HEK293 (cell line): ENCODE measurements around the gene PRKCZ.

Experiments used
- GFI1B ChIP-seq: fragments of 450-650 bp; formaldehyde crosslinking; IDR thresholded peaks from 2 replicates; pipeline ENCODE4 v1.5.1; 2016; ENCODE audit warnings: missing biosample characterization, missing genetic modification characterization
- MEIS1 ChIP-seq: sonication (generic); formaldehyde crosslinking; IDR thresholded peaks from 2 replicates; pipeline ENCODE4 v1.8.1; 2022; ENCODE audit warnings: missing genetic modification reagents, mild to moderate bottlenecking, borderline replicate concordance
- SETDB1 ChIP-seq: IDR thresholded peaks from one replicate; pipeline ENCODE4 v1.6.1; 2017; ENCODE audit warnings: mild to moderate bottlenecking, low read length, moderate library complexity, mixed read lengths; ENCODE audit not compliant: insufficient read length
- SP2 ChIP-seq: fragments of 450-650 bp; formaldehyde crosslinking; IDR thresholded peaks from 2 replicates; pipeline ENCODE4 v1.5.1; 2016; ENCODE audit warnings: missing biosample characterization, missing genetic modification characterization
- SP3 ChIP-seq: fragments of 450-650 bp; formaldehyde crosslinking; IDR thresholded peaks from 2 replicates; pipeline ENCODE4 v1.5.1; 2016; ENCODE audit warnings: missing biosample characterization, missing genetic modification characterization
- SP7 ChIP-seq: fragments of 450-650 bp; formaldehyde crosslinking; IDR thresholded peaks from 2 replicates; pipeline ENCODE4 v1.5.1; 2016; ENCODE audit warnings: missing biosample characterization, missing genetic modification characterization
- ZBTB21 ChIP-seq: fragments of 450-650 bp; formaldehyde crosslinking; IDR thresholded peaks from 2 replicates; pipeline ENCODE4 v1.5.1; 2017; ENCODE audit warnings: missing biosample characterization, missing genetic modification characterization
- ZBTB8A ChIP-seq: fragments of 450-650 bp; formaldehyde crosslinking; IDR thresholded peaks from 2 replicates; pipeline ENCODE4 v1.5.1; 2016; ENCODE audit warnings: missing biosample characterization, missing genetic modification characterization
- ZNF157 ChIP-seq: fragments of 450-650 bp; formaldehyde crosslinking; IDR thresholded peaks from 2 replicates; pipeline ENCODE4 v1.5.1; 2016; ENCODE audit warnings: missing biosample characterization, missing genetic modification characterization
- ZNF169 ChIP-seq: fragments of 450-650 bp; formaldehyde crosslinking; IDR thresholded peaks from 2 replicates; pipeline ENCODE4 v1.5.1; 2016; ENCODE audit warnings: missing biosample characterization, missing genetic modification characterization
- ZNF175 ChIP-seq: fragments of 450-650 bp; formaldehyde crosslinking; IDR thresholded peaks from 2 replicates; pipeline ENCODE4 v1.5.1; 2016; ENCODE audit warnings: missing biosample characterization, missing genetic modification characterization
- ZNF2 ChIP-seq: fragments of 450-650 bp; formaldehyde crosslinking; IDR thresholded peaks from 2 replicates; pipeline ENCODE4 v1.5.1; 2016; ENCODE audit warnings: missing biosample characterization, missing genetic modification characterization
- ZNF214 ChIP-seq: fragments of 450-650 bp; formaldehyde crosslinking; IDR thresholded peaks from 2 replicates; pipeline ENCODE4 v1.5.1; 2017; ENCODE audit warnings: missing biosample characterization, mild to moderate bottlenecking, missing genetic modification characterization, borderline replicate concordance
- ZNF239 ChIP-seq: fragments of 450-650 bp; formaldehyde crosslinking; IDR thresholded peaks from 2 replicates; pipeline ENCODE4 v1.5.1; 2016; ENCODE audit warnings: missing biosample characterization, missing genetic modification characterization
- ZNF248 ChIP-seq: fragments of 450-650 bp; formaldehyde crosslinking; IDR thresholded peaks from 2 replicates; pipeline ENCODE4 v1.5.1; 2017; ENCODE audit warnings: missing biosample characterization, missing genetic modification characterization
- ZNF48 ChIP-seq: fragments of 450-650 bp; formaldehyde crosslinking; IDR thresholded peaks from 2 replicates; pipeline ENCODE4 v1.5.1; 2016; ENCODE audit warnings: missing biosample characterization, missing genetic modification characterization
- ZNF518A ChIP-seq: fragments of 450-650 bp; formaldehyde crosslinking; conservative IDR thresholded peaks from 2 replicates; pipeline ENCODE4 v1.5.1; 2016; ENCODE audit warnings: low read depth, missing biosample characterization, missing genetic modification characterization
- ZNF529 ChIP-seq: fragments of 450-650 bp; formaldehyde crosslinking; IDR thresholded peaks from 2 replicates; pipeline ENCODE4 v1.5.1; 2017; ENCODE audit warnings: missing genetic modification characterization, missing biosample characterization; ENCODE audit not compliant: insufficient replicate concordance
- ZNF571 ChIP-seq: fragments of 450-650 bp; formaldehyde crosslinking; IDR thresholded peaks from 2 replicates; pipeline ENCODE4 v1.5.0; 2017; ENCODE audit warnings: missing biosample characterization, missing genetic modification characterization
- ZNF626 ChIP-seq: fragments of 450-650 bp; sonication (Bioruptor Pico); formaldehyde crosslinking; IDR thresholded peaks from 2 replicates; pipeline ENCODE4 v1.5.1; 2018; ENCODE audit warnings: missing biosample characterization, missing genetic modification characterization, inconsistent platforms
- ZNF747 ChIP-seq: fragments of 450-650 bp; formaldehyde crosslinking; IDR thresholded peaks from 2 replicates; pipeline ENCODE4 v1.5.1; 2016; ENCODE audit warnings: missing biosample characterization, missing genetic modification characterization
- ZNF785 ChIP-seq: fragments of 450-650 bp; formaldehyde crosslinking; IDR thresholded peaks from 2 replicates; pipeline ENCODE4 v1.5.1; 2016; ENCODE audit warnings: missing biosample characterization, missing genetic modification characterization
- ZSCAN16 ChIP-seq: fragments of 450-650 bp; formaldehyde crosslinking; IDR thresholded peaks from 2 replicates; pipeline ENCODE4 v1.5.1; 2016; ENCODE audit warnings: missing biosample characterization, missing genetic modification characterization
- TF ChIP-seq, protein P1 (sequence below): fragments of 450-650 bp; formaldehyde crosslinking; IDR thresholded peaks from 2 replicates; pipeline ENCODE4 v1.5.1; 2016; ENCODE audit warnings: missing biosample characterization, missing genetic modification characterization
- TF ChIP-seq, protein P2 (sequence below): fragments of 450-650 bp; formaldehyde crosslinking; IDR thresholded peaks from 2 replicates; pipeline ENCODE4 v1.5.1; 2017; ENCODE audit warnings: missing biosample characterization, missing genetic modification characterization
- TF ChIP-seq, protein P3 (sequence below): fragments of 450-650 bp; formaldehyde crosslinking; IDR thresholded peaks from 2 replicates; pipeline ENCODE4 v1.5.1; 2016; ENCODE audit warnings: missing biosample characterization, missing genetic modification characterization
- TF ChIP-seq, protein P4 (sequence below): fragments of 450-650 bp; IDR thresholded peaks from 2 replicates; pipeline ENCODE4 v1.5.1; 2018; ENCODE audit warnings: missing biosample characterization, mild to moderate bottlenecking, missing genetic modification characterization

Gene PRKCZ

DNA sequence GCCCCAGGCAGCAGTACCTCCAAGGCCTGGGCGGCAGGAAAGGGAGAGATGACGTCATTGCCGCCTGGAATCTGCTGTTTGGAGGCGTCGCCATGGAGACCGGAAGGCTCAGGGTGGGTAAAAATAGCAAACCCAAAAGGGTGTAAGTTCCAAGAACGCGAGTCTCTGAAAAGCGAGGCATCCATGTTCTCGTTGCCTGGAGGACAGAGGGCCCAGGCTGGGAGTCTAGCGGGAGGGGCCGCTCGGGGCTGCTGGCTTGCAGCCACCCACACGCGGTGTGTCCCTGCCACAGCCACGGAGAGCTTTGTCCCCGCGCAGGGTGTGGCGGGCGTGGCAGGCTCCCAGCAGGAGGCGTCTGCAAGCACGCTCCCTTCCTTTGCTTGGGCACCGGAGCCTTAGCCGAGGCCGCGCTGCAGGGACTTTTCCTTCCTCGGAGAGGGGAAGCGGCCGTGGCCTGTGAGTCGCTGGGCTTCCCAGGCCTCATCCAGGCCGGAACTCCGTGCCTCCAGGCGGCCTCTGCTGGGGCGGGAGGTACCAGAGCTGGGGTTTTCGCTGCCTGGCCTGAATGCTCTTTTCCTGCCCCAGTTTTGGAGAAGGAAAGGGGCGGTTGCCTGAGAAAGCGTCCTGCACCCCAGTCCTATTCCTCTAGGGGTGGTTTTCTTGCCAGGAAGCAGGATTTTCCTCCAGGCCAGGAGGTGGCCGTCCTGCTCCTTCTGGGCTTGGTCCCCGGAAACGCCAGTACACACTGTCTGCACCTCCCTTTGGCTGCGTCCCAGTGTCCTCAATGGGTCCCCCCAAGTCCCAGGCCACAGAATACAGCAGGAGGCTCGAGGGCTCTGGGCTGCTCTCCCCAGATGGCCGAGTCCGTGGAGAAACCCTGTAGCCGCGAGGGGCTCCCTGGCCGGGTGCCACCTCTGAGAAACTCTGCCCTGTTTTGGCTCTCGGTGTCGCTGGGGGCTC is 162.6 kb downstream of the PRKCZ start (continued):
- TF ChIP-seq, protein P1, sequence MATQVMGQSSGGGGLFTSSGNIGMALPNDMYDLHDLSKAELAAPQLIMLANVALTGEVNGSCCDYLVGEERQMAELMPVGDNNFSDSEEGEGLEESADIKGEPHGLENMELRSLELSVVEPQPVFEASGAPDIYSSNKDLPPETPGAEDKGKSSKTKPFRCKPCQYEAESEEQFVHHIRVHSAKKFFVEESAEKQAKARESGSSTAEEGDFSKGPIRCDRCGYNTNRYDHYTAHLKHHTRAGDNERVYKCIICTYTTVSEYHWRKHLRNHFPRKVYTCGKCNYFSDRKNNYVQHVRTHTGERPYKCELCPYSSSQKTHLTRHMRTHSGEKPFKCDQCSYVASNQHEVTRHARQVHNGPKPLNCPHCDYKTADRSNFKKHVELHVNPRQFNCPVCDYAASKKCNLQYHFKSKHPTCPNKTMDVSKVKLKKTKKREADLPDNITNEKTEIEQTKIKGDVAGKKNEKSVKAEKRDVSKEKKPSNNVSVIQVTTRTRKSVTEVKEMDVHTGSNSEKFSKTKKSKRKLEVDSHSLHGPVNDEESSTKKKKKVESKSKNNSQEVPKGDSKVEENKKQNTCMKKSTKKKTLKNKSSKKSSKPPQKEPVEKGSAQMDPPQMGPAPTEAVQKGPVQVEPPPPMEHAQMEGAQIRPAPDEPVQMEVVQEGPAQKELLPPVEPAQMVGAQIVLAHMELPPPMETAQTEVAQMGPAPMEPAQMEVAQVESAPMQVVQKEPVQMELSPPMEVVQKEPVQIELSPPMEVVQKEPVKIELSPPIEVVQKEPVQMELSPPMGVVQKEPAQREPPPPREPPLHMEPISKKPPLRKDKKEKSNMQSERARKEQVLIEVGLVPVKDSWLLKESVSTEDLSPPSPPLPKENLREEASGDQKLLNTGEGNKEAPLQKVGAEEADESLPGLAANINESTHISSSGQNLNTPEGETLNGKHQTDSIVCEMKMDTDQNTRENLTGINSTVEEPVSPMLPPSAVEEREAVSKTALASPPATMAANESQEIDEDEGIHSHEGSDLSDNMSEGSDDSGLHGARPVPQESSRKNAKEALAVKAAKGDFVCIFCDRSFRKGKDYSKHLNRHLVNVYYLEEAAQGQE (tag by site-specific recombination), result no peak
- TF ChIP-seq ZNF214 (tag by site-specific recombination) (no peak), ZNF529 (tag by site-specific recombination) (no peak), ZNF157 (tag by site-specific recombination) (no peak), ZNF571 (tag by site-specific recombination) (no peak), SP2 (tag by site-specific recombination) (peak; percentile 26), SP3 (tag by site-specific recombination) (no peak), ZNF175 (tag by site-specific recombination) (no peak), ZSCAN16 (no peak), ZNF518A (tag by site-specific recombination) (0 out of 2 replicates have a peak, but pooled peaks have one; percentile 32), ZNF785 (tag by site-specific recombination) (no peak), ZBTB8A (tag by site-specific recombination) (peak; percentile 96), ZNF747 (no peak), SETDB1 (no peak), ZNF48 (tag by site-specific recombination) (no peak), ZNF248 (tag by site-specific recombination) (no peak), GFI1B (tag by site-specific recombination) (no peak), ZNF239 (tag by site-specific recombination) (no peak), ZNF626 (tag by site-specific recombination) (no peak), ZBTB21 (tag by site-specific recombination) (peak; percentile 73), ZNF2 (tag by site-specific recombination) (peak; percentile 90), ZNF169 (tag by site-specific recombination) (no peak), SP7 (tag by site-specific recombination) (peak; percentile 81), MEIS1 (CRISPR knock-in tag) (no peak)
- TF ChIP-seq, protein P2, sequence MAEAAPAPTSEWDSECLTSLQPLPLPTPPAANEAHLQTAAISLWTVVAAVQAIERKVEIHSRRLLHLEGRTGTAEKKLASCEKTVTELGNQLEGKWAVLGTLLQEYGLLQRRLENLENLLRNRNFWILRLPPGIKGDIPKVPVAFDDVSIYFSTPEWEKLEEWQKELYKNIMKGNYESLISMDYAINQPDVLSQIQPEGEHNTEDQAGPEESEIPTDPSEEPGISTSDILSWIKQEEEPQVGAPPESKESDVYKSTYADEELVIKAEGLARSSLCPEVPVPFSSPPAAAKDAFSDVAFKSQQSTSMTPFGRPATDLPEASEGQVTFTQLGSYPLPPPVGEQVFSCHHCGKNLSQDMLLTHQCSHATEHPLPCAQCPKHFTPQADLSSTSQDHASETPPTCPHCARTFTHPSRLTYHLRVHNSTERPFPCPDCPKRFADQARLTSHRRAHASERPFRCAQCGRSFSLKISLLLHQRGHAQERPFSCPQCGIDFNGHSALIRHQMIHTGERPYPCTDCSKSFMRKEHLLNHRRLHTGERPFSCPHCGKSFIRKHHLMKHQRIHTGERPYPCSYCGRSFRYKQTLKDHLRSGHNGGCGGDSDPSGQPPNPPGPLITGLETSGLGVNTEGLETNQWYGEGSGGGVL (tag by site-specific recombination), result no peak
- TF ChIP-seq, protein P3, sequence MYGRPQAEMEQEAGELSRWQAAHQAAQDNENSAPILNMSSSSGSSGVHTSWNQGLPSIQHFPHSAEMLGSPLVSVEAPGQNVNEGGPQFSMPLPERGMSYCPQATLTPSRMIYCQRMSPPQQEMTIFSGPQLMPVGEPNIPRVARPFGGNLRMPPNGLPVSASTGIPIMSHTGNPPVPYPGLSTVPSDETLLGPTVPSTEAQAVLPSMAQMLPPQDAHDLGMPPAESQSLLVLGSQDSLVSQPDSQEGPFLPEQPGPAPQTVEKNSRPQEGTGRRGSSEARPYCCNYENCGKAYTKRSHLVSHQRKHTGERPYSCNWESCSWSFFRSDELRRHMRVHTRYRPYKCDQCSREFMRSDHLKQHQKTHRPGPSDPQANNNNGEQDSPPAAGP (tag by site-specific recombination), result peak; percentile 95
- TF ChIP-seq, protein P4, sequence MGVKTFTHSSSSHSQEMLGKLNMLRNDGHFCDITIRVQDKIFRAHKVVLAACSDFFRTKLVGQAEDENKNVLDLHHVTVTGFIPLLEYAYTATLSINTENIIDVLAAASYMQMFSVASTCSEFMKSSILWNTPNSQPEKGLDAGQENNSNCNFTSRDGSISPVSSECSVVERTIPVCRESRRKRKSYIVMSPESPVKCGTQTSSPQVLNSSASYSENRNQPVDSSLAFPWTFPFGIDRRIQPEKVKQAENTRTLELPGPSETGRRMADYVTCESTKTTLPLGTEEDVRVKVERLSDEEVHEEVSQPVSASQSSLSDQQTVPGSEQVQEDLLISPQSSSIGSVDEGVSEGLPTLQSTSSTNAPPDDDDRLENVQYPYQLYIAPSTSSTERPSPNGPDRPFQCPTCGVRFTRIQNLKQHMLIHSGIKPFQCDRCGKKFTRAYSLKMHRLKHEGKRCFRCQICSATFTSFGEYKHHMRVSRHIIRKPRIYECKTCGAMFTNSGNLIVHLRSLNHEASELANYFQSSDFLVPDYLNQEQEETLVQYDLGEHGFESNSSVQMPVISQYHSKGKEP, result no peak
